T-helper 1 cell (primary cell): ENCODE results near the gene RIMS1.
"Not testable (repeated sequence)": the region's sequence is repeated elsewhere in the genome, so short reads cannot be mapped to it uniquely, and the experiment has no call there.

Experiments
- DNase-seq, 5 donors: peaks; one replicate each; pipeline ENCODE4 v3.0.0-alpha.2; 2012 to 2020

The RIMS1 gene

DNA sequence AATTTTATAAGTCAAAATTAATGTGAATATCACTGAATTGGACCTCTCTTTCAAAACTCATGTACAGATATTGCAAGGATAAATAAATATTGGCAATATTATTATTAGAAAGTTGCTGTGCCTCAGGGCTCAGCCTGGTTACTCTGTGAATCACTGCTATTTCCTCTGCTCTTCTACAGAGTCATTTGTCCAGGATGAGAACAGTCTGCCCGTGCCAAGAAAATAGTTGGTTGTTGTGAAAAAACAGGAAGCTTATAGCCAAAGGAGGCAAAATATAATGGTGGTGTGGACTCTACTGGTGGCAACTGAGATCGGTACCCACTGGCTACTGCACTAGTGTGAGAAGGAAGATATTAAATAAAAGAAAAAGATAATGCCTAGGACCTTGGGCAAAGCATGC, 93.6 kb downstream of the RIMS1 start:
- DNase-seq = no peak

DNA sequence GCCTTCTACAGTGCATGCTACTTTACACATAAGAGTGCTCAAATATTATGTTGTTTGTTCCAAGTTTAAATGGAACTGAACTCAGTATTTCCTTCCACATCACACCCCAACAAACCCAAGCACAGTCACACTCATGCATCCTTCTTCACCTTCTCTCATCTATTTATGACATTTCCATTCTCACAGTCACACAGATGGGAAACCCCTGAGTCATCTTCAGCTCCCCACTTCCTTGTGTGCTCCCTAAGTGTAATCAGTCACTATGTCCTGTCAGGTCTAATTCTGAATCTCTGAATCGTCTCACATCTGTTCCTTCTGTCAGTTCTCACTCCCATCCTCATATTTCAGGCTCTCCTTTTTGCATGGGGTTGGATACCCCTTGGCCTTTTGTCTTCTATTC, 96.0 kb downstream of the RIMS1 start:
- DNase-seq = no peak

DNA sequence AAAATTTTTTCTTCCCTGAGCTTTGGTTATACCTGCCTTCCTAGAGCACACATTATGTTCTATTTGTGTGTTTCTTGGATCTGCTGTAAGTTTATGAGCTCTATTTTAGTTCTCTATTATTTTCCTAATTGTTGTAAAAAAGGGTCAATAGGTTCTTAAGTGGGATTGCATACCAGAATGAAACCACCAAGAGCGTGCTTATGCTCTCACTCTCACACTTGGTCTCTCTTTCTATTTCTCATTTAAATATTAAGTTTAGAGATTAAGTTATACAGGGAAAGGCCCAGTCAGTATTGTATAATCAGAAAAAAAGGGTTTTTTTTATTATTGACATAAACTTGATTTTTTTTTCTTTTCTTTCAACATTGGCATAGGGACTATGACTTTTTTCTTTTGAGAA, 96.8 kb downstream of the RIMS1 start:
- no peak for DNase-seq

DNA sequence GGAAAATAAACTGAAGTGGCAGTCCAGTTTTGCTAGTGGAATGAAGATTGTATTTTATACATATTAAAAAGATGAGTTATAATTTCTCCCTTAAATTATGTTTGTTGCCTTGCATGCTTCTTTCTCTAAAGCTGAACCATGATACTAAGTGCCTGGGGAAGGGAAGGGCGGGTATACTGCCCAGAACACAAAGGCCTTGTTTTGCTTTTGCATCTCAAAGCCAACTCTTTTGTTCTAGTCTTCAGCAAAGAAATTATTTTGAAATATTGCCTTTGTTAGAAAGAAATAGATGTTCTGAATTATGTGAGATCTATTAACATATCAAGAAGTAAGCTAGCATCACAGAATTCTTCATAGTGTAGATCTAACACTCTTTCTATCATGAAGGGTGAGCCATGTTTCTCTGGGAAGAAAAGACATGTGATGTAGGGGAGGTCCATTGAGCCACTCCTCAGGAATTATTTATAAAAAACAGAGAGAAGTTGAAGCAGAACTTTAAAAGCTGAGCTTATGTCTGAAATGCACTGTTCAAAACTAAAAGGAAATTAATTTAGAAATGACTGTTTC, 108.4 kb downstream of the RIMS1 start:
- DNase-seq = no peak

DNA sequence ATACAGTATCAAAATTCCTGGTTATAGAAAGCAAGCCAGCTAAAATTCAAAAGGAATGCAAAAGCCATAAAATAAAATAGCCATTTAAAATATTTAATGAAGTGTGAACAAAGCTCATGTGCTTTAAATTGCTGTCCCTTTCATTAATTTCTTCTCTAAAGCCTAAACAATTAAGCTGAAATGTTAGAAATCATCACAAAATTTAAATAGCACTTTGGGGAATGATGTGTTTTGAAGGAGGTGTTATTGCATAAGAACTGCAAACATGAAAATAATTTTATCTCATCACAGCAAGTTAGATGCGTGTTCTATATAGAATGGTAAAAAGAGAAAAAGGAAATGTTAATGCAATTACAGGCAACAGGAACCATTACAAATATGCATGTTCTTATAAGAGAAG, 111.0 kb downstream of the RIMS1 start:
- no peak for DNase-seq

DNA sequence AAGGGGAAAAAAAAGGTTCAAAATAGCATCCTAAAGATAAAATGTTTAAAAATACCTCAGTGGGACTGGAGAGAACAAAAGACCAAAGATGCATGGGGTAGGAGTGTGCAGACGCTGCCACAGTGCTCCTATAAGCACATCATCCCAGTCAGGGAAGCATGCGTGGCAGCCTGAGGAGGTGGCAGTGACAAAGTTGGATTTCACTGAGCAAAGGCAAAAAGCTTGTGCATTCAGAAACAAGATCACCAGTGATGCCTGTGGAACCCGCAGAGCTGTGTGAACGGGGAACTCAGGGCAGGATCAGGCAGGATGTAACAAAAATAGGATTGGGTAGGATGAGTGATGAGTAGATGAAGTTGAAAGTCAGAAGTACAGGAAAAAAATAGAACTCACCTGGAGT, 116.1 kb downstream of the RIMS1 start:
- DNase-seq = no peak

DNA sequence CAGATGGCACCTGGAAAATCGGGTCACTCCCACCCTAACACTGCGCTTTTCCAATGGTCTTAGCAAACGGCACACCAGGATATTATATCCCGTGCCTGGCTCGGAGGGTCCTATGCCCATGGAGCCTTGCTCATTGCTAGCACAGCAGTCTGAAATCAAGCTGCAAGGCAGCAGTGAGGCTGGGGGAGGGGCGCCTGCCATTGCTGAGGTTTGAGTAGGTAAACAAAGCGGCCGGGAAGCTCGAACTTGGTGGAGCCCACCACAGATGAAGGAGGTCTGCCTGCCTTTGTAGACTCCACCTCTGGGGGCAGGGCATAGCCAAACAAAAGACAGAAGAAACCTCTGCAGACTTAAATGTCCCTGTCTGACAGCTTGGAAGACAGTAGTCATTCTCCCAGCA, 120.2 kb downstream of the RIMS1 start:
- DNase-seq = not testable (repeated sequence)

DNA sequence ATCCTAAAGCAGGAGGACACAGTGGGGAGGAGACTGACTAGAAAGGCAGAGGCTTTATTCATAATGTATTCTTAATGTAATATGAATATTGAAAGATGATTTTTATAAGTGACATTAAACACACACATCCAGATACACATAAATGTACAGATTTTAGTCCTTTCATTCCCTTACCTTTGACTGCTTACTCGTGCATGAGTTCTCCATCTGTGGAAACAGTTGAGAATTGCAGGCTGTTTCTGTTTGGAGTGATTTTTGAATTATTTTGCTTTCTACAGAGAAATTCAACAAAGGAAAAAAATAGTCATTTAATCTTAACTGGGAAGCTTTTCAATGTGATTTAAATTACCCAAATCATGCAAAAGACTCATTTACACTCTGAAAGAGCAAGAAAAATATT, 136.5 kb downstream of the RIMS1 start:
- no peak for DNase-seq

DNA sequence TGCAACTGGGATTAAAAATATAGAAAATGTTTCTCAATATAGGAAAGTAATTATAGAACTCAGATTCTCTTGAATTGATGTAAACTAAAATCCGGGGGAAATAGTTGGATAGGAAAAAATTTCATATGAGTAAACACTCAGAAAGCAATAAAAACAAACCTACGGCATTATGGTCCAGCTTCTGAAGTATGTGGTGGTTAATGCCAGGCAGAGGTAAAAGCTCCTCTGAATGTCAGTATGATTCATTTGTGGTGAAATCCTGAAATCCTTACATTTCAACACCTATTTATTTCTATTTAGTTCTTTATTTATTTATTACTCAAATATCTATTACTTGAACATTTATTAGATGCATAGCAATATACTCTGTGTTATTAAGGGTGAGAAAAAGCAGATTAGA, 145.1 kb downstream of the RIMS1 start:
- no peak for DNase-seq

DNA sequence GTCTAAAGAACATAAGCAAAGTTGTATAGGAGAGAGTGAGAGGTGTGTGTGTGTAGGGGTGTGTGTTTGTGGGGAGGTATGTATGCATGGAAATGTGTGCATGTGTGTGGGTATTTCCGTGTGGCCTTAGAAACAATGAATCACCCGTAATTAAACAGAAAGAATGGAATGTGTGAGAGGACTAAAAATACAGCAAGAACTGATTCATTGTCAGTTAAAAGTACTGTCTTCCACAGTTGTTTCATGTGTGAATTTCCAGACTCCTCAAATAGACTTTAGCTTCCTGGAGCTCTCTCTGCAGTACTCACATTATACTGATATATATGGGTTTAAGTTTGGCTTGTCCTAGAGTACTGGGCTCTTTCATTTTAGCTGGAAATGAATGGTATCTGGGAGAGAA, 145.7 kb downstream of the RIMS1 start:
- no peak for DNase-seq

DNA sequence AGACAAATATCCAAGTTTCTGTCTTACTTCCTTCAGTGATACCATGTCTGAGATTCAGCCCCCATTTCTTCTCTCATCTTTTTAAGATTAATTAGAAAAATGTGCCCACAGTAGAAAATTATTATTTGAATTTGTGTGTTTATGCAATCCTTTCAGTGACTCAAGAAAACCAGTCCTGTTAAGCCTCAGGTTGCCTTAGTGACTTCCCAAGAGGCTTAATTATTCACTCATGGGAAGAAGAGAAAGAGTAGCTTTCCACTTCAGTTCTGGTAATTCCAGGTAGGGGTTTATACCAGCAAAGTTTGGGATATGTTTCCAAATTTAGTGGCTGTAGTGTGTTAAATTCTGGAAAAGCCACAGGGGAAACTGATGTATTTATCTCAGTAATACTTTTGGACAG, 149.1 kb downstream of the RIMS1 start:
- no peak for DNase-seq

DNA sequence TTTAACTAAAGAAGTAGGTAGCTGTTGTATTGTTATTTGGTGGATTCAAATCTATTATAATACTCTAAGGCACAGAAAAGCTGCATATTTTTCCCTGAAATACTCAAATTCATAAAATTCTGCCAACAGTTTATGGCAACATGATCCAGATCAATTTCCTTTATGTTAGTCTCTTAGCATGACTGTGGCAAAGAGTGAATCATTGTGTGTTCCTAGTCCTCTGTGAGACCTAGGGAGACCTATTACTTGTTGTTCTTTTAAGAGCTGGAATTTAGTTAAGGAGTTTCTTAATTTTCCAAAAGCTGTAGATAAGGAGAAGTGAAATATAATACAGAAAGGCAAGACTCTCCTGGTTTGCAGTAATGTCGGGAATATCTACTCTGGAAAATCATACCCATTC, 149.6 kb downstream of the RIMS1 start:
- DNase-seq = no peak

DNA sequence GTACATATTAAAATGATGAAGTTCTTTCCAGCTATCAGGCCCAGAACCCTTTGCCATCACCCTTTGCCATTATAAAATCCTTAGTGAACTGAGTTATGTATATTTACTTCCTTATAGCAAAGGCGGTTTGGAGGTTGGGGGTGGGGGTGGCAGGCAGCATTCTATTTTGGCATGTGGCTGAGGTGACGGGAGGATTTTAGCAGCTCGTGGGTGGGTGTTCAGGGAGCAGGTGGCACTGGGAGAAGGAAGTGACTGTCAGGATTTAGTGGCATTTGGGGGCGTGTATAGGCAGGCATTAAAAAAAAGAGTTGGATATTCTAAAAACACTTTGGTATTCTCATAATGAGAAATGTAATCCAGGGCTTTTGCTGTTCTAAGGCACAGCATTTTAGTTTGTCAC, 150.7 kb downstream of the RIMS1 start:
- DNase-seq = no peak

DNA sequence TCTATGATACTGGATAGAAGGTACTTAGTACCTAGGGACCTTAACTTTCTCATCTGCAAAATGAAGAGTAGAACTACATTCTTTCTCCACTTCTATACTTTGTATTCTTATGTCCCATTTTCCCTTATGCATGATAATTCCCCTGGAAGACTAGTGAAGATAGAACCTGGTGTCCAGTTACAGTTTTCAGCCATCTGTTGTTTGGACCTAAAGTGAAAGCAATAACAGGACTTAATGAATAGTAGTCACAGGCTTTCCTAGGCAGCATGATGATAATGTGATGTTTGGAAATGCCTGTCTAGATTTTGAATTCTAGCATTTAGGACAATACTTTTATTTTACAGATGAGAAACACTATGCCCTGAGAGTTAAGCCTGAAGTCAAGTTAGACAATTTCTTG, 153.8 kb downstream of the RIMS1 start:
- no peak for DNase-seq

DNA sequence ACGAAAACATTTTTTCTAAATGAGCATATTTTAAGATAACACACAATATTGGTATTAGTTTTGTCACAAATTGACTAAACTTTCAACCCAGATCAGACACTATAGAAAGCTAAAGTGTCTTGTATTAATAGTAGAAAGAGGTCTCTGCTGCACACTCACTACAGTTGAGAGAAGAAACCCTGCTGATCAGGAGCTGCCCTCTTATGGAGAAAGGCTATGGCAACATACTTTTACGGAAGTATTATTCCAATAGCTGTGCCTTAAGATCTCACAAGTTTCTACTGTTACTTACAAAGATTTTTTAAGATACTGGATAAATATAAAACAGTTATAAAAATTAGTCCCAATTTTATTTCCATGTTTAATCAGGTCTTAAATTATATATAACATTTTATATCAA, 155.7 kb downstream of the RIMS1 start:
- DNase-seq = no peak

DNA sequence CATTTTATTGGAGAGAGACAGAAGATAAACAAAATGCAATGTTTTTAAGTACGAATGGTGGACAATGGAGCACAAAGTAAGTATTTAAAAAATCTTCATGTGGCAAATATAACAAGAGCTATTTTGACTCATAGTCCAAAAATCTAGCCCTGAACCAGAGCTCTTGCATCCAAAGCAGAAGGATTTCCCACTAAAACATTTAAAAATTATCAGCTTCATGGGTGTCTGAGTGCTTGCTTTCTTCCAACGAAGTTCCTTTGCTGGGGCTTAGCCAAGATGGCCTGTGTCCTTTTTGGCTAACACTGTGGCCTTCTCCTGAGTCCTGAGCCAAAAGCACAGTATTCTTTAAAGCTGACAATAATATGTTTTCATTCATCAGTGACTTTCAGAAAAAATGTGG, 161.7 kb downstream of the RIMS1 start:
- no peak for DNase-seq

DNA sequence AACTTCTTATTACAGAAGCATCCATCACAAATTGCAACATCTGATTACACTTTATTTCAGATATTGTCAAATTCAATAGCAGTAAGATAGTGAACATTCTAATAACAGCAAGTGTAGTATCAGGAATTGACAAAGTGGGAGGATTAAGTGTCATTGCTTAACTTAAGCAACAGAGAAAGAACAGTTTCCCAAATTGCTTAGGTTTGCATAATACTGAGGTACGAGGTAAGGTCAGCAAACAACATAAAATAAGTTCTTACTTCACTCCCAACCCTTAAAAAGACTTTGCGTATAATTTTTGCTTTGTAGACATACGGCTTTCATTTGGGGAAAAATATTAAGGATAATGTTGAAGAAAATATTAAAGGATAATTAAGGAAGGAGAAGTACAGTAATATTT, 163.0 kb downstream of the RIMS1 start:
- DNase-seq = no peak

DNA sequence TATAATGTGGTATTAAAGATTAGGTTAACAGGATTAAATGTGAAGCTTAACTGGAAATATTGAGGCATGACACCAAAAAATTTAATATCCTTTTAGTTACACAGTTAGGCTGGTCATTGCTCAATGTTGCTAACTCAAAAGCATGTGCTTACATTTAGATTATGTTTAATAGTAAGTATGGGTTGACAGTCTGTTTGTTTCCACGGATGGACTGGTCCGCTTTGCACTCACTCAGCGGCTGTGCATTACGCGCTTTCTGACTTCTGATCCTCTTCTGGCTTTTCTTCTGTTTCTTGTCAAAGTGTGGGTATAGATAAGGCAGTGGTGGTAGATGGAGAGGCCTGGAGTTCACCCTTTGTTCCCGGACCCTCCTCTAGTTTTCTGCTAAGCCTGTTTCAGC, 174.9 kb downstream of the RIMS1 start:
- no peak for DNase-seq

DNA sequence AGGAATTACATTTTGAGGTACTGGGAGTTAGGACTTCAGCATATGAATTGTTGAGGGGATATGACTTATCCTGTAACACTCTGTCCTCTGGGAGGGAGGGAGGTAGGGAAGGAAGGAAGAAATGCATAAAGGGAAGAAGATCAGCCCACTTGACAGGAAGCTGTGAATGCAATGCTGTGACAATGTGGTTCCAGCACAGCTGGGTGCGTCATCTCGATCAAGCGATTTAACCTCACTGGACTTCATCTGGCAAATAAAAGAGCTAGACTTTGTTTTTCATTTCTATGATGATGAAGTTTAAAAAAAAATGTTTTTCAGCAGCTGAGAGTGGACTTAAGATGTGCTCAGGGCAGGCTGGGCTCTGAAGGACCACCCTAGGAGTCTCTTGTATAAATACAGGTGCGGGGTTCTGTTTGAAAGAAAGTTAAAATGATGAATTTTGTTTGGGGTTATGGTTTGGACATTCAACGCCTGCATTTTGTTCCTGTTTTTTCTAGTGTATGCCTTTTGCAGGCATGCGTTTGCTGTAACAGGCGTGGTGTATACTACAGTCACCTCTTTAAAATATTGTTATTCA, 178.1 kb downstream of the RIMS1 start:
- DNase-seq = no peak

DNA sequence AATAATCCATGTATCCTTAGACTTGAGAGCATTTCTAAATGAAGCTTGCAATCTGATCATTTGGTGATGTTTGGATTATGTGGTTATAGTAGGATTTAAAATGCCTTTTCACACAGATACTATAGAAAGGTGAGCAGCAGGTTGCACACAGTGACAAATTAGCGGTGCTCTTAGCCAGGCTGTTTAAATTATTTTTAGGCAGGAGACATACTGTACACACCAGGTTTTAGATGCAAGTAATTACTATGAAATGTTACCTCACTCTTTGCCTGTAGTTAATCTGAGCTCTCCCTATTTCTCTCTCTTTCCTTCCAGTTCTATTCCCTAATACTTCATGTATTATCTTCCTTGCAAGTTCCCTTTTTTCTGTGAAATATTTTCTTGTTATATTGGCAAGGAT, 191.7 kb downstream of the RIMS1 start:
- no peak for DNase-seq

DNA sequence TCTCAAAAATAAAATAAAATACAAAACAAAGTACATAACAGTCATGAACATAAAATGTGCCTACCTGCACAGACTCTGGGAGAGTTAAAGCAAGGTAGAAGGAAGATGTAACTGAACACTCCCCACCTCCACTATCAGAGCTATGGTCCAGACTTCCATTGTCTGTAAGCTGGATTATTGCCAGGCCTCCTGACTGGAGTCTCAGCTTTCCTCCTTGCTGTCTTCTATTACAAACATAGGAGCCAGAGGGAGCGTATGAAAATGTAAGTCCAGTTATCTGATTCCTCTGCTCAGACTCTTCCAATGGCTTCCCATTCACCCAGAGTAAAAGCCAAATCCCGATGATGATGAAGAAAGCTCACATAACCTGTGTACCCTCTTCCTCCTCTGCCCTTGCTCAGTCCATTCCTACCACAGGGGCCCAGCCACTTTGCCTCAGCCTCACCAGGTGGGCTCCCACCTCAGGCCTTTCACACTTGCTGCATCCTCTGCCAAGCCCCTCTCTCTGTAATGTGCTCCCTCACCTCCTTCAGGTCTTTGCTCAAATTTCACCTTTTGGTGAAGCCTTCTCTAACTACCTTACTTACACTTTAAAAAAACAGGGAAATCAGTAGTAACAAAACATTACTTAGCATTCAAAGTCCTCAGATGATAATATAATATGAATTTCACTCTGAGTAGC, 194.1 kb downstream of the RIMS1 start:
- DNase-seq = no peak

DNA sequence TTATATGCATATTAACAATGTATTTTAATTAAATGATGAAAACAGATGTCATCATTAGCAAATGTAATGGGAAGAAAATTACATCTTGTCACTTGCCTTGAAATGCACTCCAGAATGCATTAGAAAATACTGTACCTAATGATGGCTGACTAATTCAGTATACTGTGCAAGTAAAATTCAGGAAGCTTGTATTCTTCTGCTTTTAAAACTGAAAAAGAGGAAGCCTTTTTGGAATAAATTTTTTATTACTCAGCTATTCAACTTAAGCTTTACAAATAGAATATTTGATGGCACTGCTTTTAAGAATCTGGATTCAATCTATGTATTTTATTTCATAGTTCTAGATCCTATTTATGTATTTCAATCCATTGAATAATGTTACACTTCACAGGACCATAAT, 195.5 kb downstream of the RIMS1 start:
- no peak for DNase-seq

DNA sequence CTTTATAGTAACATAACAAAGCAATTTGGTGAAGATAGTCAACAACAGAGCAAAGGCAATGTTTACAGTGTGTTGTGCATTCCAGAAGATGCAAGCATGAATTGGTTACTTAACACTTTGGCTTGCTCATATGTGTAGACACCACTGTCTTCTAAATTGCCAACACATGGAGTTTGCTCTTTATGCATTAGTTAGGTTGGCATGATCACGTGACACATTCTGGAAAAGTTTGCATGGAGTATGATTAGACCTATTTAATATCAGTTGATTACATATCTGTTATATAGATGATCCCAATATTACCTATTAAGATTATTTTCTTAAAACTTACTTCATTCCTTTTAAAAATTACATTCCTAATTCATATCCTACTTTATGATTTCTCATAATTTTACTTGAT, 197.6 kb downstream of the RIMS1 start:
- no peak for DNase-seq

DNA sequence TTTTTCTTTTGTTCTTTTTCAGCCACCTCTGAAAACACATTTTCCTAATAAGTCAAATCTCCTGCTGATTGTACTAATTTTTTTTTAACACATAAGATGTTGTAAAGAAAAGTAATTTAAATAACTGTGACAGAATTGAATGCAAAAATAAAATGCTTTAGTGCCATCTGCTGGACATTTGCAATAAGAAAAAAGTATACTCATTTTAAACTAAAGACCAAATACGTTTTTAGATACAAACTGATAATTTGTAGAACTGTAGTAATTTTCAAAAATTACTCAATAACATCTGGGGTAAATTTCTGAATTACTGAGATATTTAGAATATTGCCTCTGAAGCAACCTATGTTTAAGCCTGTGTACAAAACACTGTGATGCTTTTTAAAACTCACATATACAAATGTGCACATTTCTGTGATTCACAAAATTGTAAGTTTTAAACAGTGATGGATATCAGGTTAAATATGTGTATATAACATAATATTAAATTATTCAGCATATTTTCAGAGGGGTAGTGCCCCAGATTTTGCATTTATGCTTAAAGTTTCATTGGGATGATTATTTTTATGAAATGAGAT, 198.7 kb downstream of the RIMS1 start:
- DNase-seq = no peak

DNA sequence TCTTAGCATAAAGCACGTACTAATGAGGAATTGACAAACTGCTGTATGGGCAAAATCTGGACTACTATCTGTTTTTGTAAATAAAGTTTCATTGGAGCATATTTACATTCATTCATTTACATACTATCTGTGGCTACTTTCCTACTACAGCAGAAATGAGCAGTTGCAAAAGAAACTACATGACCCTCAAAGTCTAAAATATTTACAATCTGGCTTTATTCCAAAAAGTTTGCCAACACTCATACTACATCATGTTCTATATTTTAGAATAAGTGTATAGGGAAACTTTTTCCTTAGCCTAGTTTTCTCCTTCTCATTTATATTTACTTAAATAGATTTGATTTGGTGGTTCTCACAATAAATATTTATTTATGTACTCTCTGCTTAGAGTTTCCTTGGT, 208.2 kb downstream of the RIMS1 start:
- no peak for DNase-seq
